Vagina (tissue), 2 donors: ENCODE results near the gene INTS7. TPM values are rescaled to one million over a fixed set of nuclear protein-coding genes. Genes with fewer than 3 reads are reported as not detected.

Source experiments
- DNase-seq, 2 donors: peaks; one replicate each; pipeline ENCODE4 v3.0.0-alpha.2; 2017; ENCODE audit errors: extremely low spot score in 2 of 2
- H3K27ac ChIP-seq: fragments of 200-600 bp; sonication (generic); one replicate; pipeline ENCODE4 v1.5.1; 2019
- H3K27me3 ChIP-seq: fragments of 200-600 bp; sonication (generic); one replicate; pipeline ENCODE4 v1.5.1; 2019
- H3K36me3 ChIP-seq, 2 donors: fragments of 200-600 bp; sonication (generic); one replicate each; pipeline ENCODE4 v1.5.1; 2017 to 2019
- H3K4me1 ChIP-seq: fragments of 200-600 bp; sonication (generic); one replicate; pipeline ENCODE4 v1.5.1; 2019
- H3K4me3 ChIP-seq, 2 donors: fragments of 200-600 bp; sonication (generic); 1 replicate in 1 of 2; 2 replicates in 1 of 2; pipeline ENCODE4 v1.5.1; 2016 to 2019
- H3K9me3 ChIP-seq: fragments of 200-600 bp; sonication (generic); one replicate; pipeline ENCODE4 v1.5.1; 2019
- POLR2A ChIP-seq, 2 donors: fragments of 450-650 bp; IDR thresholded peaks; one replicate each; pipeline ENCODE4 v1.6.1; 2017; ENCODE audit warnings: antibody characterized with exemption in 2 of 2, mild to moderate bottlenecking in 2 of 2, moderate library complexity in 2 of 2
- POLR2AphosphoS5 ChIP-seq, 2 donors: sonication (generic); formaldehyde crosslinking; IDR thresholded peaks; one replicate each; pipeline ENCODE4 v1.9.0; 2017; ENCODE audit warnings: antibody characterized with exemption in 2 of 2, mild to moderate bottlenecking in 2 of 2, low read depth in 1 of 2; ENCODE audit not compliant: insufficient read depth in 1 of 2
- intact Hi-C: fragments of 100-400 bp; cut with DNase I; formaldehyde crosslinking; loops from one replicate; pipeline ENCODE4 v1.15.1; 2023
- total RNA-seq: library from RNA; depleted of rRNA; stranded (reverse); fragments of >200 nt; gene quantifications from one replicate; pipeline ENCODE4 v1.2.3, GENCODE V29; 2016
- TF ChIP-seq, protein P1 (sequence below), 3 experiments: fragments of 450-650 bp in 2 of 3; fragments of 200-600 bp in 1 of 3; sonication (generic) in 1 of 3; IDR thresholded peaks; one replicate each; pipeline ENCODE4 v1.5.1; 2017 to 2019; ENCODE audit warnings: antibody characterized with exemption in 3 of 3, mild to moderate bottlenecking in 2 of 3, moderate library complexity in 2 of 3

Gene INTS7
- total RNA-seq, 1 donor from 2014 or later = 10.8 TPM

DNA sequence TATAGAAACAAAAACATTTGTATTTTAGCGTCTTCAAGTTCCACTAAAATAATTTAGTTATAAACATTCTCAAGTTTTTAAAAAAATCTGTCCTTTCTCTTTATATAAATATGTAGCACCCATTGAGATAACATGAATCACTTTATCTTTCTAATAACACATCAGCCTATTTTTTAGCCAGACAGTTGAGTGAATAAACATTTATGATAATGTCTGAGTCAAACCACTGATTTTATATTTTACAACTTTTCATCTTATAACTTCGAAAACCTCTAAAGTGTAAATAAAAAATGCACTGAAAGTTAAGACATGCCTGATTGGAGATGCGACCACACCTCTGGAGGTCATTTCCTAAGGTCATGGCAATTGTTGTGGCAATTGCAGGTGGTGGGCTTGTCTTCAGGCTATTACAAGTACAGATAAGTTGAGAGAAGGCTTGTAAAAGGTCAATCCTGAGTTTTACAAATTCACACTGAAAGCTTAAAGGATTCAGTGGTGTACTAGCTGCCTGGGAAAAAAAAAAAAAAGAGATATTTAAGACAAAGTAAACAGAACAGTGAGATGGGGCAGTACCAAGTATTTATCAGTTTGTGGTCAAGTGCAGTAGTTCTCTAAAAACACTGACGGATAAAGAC is 67.0 kb downstream of the INTS7 start:
- Histone ChIP-seq H3K36me3 (no peaks in the 10 kb centered on the region), H3K4me1 (no peaks in the 10 kb centered on the region), H3K4me3 (no peak overlapping the region), H3K9me3 (no peaks in the 10 kb centered on the region), H3K27ac (no peak overlapping the region), H3K27me3 (no peaks in the 10 kb centered on the region)
- TF ChIP-seq, protein P1, sequence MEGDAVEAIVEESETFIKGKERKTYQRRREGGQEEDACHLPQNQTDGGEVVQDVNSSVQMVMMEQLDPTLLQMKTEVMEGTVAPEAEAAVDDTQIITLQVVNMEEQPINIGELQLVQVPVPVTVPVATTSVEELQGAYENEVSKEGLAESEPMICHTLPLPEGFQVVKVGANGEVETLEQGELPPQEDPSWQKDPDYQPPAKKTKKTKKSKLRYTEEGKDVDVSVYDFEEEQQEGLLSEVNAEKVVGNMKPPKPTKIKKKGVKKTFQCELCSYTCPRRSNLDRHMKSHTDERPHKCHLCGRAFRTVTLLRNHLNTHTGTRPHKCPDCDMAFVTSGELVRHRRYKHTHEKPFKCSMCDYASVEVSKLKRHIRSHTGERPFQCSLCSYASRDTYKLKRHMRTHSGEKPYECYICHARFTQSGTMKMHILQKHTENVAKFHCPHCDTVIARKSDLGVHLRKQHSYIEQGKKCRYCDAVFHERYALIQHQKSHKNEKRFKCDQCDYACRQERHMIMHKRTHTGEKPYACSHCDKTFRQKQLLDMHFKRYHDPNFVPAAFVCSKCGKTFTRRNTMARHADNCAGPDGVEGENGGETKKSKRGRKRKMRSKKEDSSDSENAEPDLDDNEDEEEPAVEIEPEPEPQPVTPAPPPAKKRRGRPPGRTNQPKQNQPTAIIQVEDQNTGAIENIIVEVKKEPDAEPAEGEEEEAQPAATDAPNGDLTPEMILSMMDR (IDR thresholded peaks at IDR 0.05) = no peak
- TF ChIP-seq POLR2A (IDR thresholded peaks at IDR 0.05) (no peak), POLR2AphosphoS5 (IDR thresholded peaks at IDR 0.05; ENCODE audit: insufficient read depth in 1 of 2, low read depth in 1 of 2) (no peak)
- DNase-seq = no peak
- intact Hi-C loops = no loop called here

DNA sequence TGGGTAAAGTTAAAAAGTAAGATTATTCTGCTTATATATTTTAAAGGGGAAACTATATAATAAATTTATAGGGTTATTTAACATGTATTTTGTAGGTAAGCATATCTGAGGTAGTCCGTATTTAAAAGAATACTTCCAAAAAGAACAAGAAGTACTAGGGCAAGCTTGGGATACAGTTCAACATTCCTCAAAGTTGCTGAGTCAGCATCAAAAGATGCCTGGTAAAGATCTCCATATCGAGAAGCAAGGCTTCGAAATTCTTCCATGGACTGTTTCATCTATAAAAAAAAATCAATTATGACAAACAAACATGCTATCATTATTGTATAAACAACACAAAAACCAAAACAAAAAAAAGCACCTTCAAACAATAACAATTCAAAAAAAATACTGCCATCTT is 67.7 kb downstream of the INTS7 start:
- Histone ChIP-seq H3K4me3 (no peak overlapping the region), H3K4me1 (no peaks in the 10 kb centered on the region), H3K36me3 (no peaks in the 10 kb centered on the region), H3K27me3 (no peaks in the 10 kb centered on the region), H3K27ac (no peak overlapping the region), H3K9me3 (no peaks in the 10 kb centered on the region)
- intact Hi-C loops = no loop called here
- no peak for DNase-seq
- TF ChIP-seq POLR2A (IDR thresholded peaks at IDR 0.05) = no peak
- no peak for TF ChIP-seq POLR2AphosphoS5 (IDR thresholded peaks at IDR 0.05; ENCODE audit: insufficient read depth in 1 of 2, low read depth in 1 of 2)
- TF ChIP-seq, protein P1 (IDR thresholded peaks at IDR 0.05) = no peak

DNA sequence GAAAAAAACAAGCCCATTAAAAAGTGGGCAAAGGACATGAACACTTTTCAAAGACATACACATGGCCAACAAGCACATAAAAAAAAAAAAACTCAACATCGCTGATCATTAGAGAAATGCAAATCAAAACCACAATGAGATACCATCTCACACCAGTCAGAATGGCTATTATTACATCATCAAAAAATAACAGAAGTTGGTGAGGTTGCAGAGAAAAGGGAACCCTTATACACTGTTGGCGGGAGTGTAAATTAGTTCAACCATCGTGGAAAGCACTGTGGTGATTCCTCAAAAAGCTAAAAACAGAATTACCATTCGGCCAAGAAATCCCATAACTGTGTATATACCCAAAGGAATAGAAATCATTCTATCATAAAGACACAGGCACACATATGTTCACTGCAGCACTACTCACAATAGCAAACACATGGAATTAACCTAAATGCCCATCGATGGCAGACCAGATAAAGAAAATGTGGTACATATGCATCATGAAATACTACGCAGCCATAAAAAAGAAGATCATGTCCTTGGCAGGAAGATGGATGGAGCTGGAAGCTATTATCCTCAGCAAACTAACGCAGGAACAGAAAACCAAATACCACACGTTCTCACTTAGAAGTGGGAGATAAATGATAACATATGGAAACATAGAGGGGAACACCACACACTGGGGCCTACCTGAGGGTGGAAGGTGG is 70.1 kb downstream of the INTS7 start:
- Histone ChIP-seq H3K36me3 (no peaks in the 10 kb centered on the region), H3K4me1 (no peaks in the 10 kb centered on the region)

DNA sequence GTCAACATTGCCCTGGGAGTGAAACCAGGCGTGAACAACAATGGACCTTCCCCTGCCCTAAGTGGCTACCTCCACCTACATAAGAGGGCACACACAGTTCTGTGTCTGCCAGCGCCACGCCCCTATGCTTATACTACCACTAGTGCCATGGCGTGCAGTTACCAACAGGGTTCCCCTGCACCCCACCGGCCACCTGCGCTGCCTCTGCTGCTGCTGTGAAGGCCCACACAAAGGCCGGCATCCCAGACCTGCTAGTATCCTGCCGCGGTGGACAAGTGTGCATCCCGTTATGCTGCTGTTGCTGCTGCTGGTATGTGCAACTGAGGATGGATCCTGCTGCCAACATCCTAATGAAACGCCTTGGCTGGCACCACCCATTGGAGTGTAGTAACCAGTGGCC is 75.7 kb downstream of the INTS7 start:
- intact Hi-C loops = loop anchor here (2.0 kb wide), 1 partner anchor 13 kb away; no protein-coding TSS in a partner anchor
- Histone ChIP-seq H3K36me3 (peaks cover 0 to 7% of the 10 kb centered on the region in 2 donors), H3K27ac (no peak overlapping the region)

More for the DNA sequence above, 70.1 kb downstream of the INTS7 start:
- no peak overlapping the region for H3K27ac ChIP-seq
- TF ChIP-seq POLR2A (IDR thresholded peaks at IDR 0.05) (no peak), POLR2AphosphoS5 (IDR thresholded peaks at IDR 0.05; ENCODE audit: insufficient read depth in 1 of 2, low read depth in 1 of 2) (no peak)
- TF ChIP-seq, protein P1 (IDR thresholded peaks at IDR 0.05) = no peak
- H3K27me3 ChIP-seq = no peaks in the 10 kb centered on the region
- H3K9me3 ChIP-seq = no peaks in the 10 kb centered on the region
- H3K4me3 ChIP-seq = no peak overlapping the region
- no peak for DNase-seq
- intact Hi-C loops = no loop called here

More for the DNA sequence above, 75.7 kb downstream of the INTS7 start:
- no peaks in the 10 kb centered on the region for H3K27me3 ChIP-seq
- no peak overlapping the region for H3K4me3 ChIP-seq
- TF ChIP-seq, protein P1 (IDR thresholded peaks at IDR 0.05) = no peak
- TF ChIP-seq POLR2A (IDR thresholded peaks at IDR 0.05) (no peak), POLR2AphosphoS5 (IDR thresholded peaks at IDR 0.05; ENCODE audit: insufficient read depth in 1 of 2, low read depth in 1 of 2) (no peak)
- DNase-seq = no peak
- H3K4me1 ChIP-seq = no peaks in the 10 kb centered on the region
- no peaks in the 10 kb centered on the region for H3K9me3 ChIP-seq
